HTERT RPE-1 (cell line): Measurements from ENCODE around the gene ST6GALNAC3.
"Not testable (repeated sequence)": the region's sequence is repeated elsewhere in the genome, so short reads cannot be mapped to it uniquely, and the experiment has no call there.

ENCODE experiments used
- in situ Hi-C: fragments of 300-500 bp; cut with MboI; formaldehyde crosslinking; loops from 4 replicates; pipeline ENCODE4 v1.14.3; 2020; ENCODE audit warnings: low sequenced_read_pairs

Gene ST6GALNAC3

DNA sequence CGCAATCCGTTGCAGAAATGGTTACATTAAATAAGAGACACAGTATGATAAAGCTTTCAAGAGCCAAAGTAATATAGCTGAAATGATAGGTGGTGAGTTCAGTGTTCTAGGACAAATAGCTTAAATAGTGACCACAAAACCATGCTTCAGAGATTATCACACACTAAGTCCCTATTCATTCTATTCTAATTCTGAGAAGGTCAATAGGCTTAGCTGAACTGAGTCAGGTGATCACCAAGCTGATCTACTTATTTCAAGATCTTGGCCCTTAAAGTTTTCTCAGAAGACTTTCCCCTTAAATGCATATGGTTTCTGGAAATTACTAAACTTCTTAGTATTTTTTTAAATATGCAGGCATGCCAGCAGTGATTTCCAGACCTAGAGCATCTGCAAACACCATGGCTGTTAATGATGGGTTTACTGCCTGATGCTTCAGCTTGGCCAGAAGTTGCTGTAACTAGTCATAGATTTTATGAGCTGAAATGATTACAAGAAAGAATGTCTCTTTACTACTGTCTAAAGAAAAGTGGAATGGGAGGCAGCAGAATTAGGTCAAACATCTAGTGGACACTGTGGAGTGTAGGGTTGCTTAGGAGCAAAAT lies 242.9 kb downstream of the ST6GALNAC3 start:
- in situ Hi-C loops = no loop called here

DNA sequence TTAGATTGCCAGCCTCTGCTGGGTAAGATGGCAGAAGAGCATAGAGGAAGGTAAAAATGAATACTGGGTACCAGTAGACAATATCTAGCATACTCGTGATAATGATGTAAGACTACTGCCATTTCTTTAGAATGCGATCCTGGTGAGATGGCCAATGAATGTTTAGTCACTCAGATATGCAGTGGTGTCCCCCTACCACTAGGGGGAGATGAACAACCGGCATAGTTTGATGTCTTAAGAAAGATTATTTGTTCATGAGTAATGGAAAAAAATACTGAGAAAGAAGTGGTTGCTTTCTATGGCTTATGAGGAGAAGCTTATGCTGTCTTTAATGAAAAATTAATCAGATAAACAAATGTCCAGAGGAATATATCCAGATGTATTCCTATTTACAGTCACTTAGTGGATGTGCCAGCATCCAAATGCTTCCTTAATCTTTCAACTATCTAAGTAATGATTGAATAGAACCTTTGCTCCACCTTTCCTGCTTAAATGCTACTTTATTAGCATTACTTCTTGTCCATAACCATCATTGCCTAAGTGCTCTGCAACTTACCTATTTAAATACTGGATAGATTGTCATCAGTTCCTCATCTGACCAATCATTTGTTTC lies 256.6 kb downstream of the ST6GALNAC3 start:
- in situ Hi-C loops = no loop called here

DNA sequence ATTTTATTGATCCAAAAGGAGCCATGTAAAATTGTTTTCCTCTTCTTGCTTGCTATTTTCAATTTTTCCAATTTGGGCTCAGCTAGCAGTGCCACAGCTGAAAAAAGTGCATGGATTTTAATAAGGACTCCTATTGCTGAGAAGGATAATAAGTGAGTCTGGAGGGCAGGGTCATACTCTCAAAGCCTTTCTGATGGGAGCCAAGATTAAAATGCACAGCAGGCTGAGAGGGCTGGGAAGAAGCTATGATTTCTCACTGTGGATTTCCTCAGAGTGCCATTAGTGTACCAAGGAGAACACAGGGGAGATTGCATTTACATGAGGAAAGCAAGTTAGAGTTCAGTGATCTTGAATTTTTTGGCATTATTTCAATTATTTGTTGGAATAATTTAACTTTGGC lies 261.3 kb downstream of the ST6GALNAC3 start:
- in situ Hi-C loops = no loop called here

DNA sequence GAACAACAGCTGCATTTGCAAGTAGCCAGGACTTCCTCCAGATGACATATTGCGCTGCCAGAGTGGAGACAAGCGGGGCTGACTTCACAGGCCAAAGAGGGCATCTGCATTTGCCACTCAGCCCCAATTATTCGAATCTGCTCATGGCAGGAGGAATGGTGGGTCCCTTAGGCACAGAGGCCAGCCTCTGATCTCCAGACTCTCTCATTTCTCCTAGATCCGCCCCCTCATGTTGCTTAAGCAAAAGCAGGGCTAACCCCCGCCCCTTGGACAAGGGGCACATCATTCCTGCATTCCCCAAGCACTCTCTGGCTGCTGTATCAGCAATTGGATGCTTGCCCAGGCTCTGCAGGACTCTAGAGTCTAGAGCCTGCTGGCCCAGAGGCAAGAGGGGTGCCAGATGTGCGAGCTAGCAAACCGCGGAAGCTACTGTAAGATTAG lies 262.4 kb downstream of the ST6GALNAC3 start:
- in situ Hi-C loops = no loop called here

DNA sequence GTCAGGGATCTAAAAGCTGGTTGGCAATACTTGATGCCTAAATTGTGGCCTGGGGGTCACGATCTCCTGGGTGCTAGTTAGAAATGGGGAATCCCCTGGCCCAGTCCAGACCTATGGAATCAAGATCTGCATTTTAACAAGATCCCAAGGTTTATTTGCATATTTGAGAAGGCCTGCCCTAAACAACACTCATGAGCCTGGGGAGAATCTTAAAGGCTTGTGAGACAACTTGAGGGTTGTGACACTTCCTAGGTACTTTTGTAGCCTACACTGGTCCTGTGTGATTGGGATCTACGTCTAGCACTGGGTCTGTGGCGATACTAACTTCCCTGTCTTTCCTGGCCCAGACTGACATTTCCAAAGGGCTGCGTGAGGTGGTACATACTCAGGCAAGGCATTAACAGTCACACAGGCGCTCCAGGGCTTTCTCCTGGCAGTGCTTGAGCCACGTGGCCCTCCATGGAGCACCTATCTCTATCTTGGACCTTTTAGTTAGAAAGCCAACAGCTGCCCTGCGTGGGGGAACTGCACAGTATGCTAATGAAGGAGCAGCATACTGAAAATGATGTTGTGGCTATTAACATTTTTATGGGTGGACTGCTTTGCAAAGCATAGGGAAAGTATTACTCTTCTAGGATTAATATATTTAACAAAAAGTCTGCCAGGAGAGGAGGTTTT lies 263.1 kb downstream of the ST6GALNAC3 start:
- in situ Hi-C loops = no loop called here

DNA sequence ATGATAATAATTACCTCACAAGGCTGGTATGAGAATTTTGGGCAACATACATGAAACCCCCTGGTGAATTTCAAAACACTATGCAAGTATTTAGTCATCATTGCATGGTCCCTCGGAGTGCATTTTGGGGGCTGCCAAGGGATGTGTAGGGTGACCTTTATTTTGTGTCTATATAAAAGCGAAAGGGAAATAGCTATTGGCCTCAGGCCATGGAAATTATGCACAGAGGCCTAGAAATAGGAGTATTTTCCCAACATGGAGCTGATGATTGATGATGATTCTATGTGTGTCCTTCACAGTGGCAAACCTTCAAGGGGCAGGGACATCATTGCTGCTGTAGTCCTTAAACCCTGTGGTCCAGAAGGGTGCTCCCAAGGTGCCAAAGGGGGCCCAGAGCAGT lies 265.5 kb downstream of the ST6GALNAC3 start:
- in situ Hi-C loops = no loop called here

DNA sequence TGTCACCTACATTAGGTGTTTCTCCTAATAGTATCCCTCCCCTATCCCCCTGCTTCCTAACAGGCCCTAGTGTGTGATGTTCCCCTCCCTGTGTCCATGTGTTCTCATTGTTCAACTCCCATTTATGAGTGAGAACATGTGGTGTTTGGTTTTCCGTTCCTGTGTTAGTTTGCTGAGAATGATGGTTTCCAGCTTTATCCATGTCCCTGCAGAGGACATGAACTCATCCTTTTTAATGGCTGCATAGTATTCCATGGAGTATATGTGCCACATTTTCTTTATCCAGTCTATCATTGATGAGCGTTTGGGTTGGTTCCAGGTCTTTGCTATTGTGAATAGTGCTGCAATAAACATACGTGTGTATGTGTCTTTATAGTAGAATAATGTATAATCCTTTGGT lies 267.3 kb downstream of the ST6GALNAC3 start:
- in situ Hi-C loops = not testable (repeated sequence)

DNA sequence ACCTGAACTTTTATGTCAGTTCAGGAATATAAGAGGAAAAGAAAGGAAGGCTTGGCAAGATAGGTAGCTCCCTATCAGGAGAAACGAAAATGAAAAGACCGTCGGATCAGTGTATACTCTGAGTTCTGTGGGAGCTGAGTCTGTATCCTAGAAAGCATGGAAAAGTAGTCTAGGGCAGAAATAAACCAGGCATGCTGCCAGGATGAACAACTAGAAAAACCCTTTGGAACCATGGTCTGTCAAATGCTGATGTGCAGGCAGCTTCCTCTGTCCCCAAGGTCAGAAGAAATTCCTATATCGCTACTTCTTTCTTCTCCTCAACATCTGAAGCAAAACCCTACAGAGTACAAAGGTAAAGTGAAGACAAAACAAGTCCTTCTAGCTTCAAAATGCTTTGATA lies 268.8 kb downstream of the ST6GALNAC3 start:
- in situ Hi-C loops = no loop called here

DNA sequence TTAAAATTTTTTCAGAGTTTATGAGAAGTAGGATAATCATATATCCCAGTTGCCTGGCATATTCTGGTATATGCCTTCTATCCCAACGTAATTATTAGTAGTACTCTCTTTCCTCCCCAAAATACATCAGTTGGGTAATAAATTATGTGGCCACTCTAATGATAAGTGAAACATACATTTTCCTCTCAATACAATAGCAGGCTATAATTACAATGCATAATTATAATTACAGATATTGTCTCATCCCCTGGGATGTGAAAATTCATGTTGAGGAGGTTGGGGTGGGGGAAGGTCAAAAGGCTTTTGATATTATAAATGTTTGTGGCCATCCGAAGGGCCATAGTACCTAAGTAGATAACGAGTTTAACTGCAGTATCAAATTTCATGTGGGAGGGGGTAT lies 277.1 kb downstream of the ST6GALNAC3 start:
- in situ Hi-C loops = no loop called here

DNA sequence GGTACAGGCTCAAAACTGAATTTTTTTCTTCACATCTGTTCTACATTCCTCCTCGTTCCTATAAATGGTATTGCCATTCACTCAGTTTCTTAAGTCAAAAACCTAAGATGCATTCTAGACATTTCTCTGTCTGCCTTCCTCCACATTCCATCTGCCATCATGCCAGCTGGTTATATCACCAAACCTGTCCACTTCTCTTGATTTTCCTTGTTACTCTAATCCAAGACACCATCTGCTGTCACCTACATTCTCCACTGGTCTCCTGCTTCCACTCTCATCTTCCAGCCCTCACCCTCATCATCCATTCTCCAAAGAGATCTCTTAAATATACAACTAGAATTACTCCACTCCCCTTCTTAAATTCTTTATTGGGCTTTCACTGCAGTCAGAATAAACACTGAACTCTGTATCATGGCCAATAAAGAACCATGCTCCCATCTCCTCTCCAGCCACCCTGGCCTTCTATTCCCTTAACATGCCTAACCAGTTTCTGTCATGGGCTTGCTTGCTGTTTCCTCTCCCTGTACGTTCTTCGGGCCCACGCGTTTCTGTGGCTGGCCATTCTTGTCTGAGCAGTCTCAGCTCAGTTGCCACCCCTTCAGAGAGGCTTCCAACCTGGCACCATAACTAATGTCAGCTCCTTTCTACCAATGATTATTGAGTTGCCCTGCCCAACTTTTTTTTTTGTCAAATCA lies 278.3 kb downstream of the ST6GALNAC3 start:
- in situ Hi-C loops = no loop called here

DNA sequence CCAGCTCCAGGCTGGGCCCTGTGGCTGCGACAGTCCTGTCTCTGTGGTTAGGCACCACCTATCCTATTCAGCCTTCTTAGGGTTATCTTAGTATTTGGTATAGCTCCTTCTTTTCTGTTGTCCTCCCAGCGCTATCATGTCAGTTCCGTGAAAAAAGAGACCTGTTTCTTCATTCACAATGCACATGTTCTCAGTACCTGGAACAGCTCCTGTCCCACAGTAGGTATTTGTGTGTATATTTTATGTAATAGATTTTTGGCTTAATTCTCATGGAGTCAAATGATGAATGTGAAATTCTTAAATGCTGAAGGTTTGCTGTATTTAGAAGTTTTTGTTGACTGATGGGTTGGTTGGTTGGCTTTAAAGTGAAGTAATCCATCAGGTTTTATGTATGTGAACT lies 279.7 kb downstream of the ST6GALNAC3 start:
- in situ Hi-C loops = no loop called here

DNA sequence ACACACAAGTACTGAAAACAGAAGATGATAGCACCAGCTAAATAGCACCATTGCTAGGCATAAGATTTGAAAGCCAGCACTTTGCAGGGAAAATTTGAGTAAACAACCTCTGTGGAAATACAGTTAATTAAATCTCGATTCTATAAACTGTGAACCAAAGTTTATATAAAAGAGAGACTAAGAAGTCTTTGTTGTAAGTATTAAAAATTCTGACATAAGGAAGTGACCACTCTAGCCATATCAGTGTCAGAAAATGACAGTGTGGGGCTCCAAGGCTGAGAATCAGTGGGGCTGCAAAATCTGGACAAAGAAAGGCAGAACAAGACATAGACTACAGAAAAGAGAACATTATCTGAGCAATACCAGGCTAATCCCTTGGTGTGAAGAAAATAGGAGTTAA lies 292.2 kb downstream of the ST6GALNAC3 start:
- in situ Hi-C loops = no loop called here

DNA sequence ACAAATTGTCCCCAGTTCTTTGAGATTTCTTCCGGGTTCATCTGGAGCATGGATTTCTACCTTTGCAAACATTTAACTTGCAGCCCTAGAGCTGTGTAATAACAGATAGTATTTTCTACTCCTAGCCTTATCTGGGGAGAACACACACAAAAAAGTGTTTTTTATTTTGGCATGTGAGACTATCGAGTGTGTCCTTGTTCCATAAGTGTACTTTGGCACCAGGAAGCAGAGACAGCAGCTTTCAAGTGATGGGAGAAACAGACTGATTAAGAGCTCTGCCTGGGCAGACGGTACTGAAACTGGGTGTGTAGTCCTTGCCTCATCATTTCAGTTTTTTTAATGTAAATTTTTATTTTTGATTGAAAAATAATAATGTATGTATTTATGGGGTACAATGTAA lies 297.4 kb downstream of the ST6GALNAC3 start:
- in situ Hi-C loops = no loop called here

DNA sequence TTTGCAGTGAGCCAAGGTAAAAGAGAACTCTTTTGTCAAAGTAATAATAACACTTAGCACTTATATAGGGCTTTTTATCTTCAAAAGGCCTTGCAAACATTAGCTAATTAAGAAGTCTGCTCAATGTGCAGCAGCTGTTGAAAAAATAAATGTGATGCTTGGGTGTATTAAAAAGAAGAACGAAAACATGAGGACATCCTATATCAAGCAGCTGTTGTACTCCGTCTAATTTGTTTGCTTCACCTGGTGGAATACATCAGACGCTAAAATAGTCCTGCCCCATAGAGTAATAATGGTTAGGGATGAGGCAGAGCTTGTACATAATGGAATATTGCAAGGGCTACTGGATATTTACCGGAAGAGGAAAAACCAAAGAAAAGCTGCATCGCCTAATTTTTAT lies 299.5 kb downstream of the ST6GALNAC3 start:
- in situ Hi-C loops = no loop called here

DNA sequence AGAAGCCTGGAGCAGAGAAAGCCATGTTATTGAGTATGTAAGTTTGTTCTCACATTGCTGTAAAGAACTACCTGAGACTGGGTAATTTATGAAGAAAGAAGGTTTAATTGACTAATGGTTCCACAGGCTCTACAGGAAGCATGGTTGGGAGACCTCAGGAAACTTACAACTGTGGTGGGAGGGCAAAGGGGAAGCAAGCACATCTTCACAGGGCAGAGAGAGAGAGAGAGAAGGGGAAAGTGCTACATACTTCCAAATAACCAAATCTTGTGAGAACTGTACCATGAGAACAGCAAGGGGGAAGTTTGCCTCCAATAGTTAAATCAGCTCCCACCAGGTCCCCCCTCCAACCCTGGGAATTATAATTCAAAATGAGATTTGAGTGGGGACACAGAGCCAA lies 302.7 kb downstream of the ST6GALNAC3 start:
- in situ Hi-C loops = no loop called here

DNA sequence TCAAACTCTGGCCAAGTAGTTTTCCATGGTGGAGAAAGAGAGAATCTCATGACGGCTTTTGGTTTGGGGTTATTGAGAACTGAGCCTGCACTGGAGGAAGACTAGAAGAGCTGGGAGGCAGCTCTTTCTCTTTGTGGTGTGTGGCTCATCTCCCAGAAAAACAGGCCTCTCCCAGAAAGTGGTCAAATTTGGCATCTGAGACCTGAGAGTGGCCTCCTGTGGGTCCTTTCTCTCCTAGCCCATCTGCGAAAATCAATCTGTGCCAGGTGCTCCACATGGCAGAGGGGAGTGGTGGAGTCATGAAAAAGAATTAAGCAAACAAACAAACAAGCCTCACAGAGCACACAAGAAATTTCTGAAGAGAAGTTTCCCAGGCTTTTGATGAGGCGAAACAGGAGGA lies 305.0 kb downstream of the ST6GALNAC3 start:
- in situ Hi-C loops = no loop called here

DNA sequence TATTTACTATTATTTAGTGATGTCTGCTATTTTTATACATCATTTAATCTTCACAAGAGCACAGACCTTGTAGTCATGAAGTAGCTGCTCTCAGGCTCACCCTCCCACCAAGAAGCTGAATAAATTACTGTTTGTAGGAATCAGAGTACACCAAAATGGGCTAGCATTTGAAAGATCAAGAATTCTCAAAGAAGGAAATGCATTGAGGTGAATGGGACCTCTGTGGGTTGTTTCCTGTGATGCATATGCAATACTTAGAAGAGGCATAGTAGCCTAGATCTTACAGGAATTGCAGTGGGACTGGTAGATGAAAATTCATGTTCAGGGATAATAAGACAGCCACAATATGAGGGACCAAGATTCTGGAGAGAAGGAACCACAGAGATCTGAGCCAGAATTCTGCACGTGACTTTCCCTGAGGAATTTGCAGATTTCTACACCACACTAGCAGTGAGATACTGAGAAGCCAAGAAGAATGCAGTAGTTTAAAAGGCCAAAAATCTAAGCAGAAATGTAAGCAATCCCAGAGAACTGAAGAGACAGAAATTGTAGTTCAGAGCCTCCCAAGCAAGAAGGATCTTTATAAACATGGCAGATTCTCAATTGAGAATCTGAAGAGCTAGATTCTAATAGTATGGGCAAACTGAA lies 307.0 kb downstream of the ST6GALNAC3 start:
- in situ Hi-C loops = no loop called here

DNA sequence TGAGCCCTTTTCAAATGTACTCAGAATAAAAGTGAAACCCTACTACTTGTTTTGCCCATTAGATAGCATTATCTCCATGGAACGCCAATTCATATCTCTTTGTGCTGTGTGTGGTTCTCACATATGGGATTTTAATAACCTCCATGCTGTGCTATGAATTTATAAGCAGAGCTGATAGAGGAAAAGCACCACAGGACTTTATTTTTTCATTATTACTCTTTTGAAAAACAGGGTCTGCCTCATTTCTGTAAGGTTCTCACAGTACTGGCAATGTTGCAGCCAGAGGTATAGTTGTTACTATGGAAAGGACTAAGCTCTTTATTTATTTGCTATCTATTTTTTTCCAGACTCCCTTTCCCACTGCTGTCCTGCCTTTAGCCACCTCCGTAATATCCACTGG lies 313.7 kb downstream of the ST6GALNAC3 start:
- in situ Hi-C loops = no loop called here

DNA sequence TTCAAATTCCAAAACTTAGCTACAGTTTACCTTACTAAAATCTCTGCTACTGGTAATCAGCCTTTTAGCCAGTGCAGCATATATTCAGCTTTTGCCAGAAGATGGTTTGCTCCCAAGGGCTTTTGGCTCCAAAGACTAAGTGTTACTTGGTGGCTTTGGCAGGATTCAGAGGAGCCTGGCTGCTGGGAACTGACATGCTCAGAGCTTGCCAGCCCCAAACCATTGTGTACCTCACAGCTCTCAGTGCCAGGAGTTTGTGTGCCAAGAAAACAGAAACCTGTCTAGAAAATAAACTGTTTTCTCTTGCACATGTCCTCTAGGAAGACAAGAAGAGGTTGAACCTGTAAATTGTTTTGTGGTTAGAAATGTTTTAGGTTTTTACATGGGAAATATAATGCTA lies 315.9 kb downstream of the ST6GALNAC3 start:
- in situ Hi-C loops = no loop called here

DNA sequence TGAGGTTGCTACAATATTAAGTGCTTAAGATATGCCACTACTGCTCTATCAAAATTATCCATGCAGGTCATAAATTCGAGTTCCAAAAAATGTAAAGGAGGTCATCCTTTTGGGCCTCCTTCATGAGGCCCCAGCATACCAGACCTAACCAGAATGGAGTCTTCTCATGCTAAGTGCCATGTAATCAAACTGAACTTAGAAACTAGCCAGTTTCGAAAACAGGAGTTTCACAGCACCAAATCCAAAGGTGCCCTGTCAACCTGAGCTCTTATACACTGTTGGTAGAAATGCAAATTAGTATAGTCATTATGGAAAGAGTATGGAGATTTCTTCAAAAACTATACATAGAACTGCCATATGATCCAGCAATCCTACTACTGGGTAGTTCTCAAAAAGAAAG lies 320.5 kb downstream of the ST6GALNAC3 start:
- in situ Hi-C loops = no loop called here

DNA sequence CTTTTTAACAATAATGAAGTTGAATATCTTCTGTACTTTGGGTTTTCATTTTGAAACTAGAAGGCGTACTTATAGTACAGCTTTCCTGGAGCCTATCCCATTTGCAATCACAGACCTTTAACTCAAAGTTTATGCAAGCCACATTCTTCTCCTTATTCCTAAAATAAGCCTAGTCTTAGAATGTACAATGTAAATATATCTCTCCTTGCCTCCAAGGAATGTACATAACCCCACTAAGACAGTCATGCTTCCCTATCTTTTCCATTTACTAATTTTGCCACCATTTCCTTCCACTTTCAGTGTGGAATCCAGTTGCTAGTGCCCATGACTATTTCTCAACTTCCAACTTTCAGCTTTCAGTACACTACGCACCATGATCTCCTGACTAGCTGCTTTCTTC lies 327.6 kb downstream of the ST6GALNAC3 start:
- in situ Hi-C loops = no loop called here
